CD4-positive, alpha-beta T cell treated with Interferon gamma for 1 hour (primary cell): ENCODE data around the gene CAGE1.

Source experiments
- DNase-seq: peaks from one replicate; pipeline ENCODE4 v3.0.0-alpha.2; 2020

CAGE1 gene

GRCh38 chr6:7301702-7302101 lies 87.8 kb downstream of the CAGE1 start:
- no peak for DNase-seq

DNA sequence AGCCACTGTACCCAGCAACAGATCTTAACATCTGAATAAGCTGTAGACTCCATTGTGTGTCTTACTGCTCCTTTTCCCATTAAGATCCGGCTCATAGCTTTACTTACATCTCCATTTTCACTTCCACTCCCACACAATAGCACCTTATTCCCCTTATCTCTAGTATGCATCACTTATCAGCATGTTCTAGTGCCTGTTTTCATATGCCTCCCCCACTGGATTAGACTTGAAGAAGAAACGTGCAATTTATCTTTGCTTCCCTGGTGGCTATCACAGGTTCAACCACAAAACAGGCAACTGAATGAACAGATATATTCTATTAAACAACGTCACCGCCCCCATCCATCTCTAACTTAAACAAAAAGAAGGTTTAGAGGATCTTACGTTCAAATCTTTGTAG lies 88.6 kb downstream of the CAGE1 start:
- no peak for DNase-seq

GRCh38 chr6:7298113-7298512 lies 91.4 kb downstream of the CAGE1 start:
- DNase-seq, result no peak

GRCh38 chr6:7296602-7297001 lies 92.9 kb downstream of the CAGE1 start:
- no peak for DNase-seq

GRCh38 chr6:7295916-7296315 lies 93.6 kb downstream of the CAGE1 start:
- no peak for DNase-seq

DNA sequence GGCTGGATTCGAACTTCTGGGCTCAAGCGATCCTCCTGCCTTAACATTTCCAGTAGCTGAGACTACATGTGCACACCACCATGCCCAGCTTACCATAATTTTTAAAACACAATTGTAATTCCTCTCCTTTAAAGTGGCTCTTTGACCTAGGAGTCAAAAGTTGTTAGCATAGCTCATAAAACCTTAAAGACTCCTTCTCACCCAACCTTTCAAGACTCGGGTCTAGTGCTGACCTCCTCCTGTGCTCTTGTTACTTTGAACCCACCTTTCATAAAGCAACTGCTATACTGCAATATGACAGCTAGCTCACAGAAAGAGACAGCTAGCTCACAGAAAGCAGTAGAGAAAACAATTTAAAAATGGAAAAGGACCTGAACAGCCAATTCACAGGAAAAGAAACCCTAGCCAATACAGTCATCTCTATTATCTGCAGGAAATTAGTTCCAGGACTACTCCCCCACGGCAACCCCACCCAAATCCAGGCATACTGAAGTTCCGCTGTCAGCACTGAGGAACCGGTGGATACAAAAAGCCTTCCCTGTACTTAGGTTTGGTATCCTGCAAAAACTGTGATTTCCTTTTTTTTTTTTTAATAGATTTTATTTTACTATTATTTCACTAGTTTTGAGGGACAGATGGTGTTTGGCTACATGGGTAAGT lies 96.8 kb downstream of the CAGE1 start:
- DNase-seq, result no peak

GRCh38 chr6:7290079-7290478 lies 99.5 kb downstream of the CAGE1 start:
- no peak for DNase-seq

- DNase-seq, result no peak
Observed at GRCh38 chr6:7285416-7285815, 104.1 kb downstream of the CAGE1 start.

DNA sequence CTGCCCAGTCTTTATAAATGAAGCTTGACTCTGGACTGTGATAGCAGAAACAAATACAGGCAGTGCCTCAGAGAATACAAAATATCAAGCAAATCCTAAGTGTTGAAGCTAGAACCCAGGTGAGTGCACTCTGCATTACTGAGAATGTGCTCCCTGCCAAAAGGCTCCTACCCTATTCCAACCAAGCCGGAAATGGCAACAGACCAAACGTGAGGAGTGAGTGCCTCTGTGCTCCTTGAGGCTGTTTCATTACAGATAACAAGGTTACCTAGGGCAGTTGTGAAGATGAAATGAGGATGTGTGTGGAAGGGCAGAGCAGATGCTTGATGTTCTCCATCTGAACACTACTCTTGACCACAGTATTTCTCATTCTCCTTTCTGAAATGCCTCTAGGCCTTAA lies 105.9 kb downstream of the CAGE1 start:
- no peak for DNase-seq

- no peak for DNase-seq
Observed at GRCh38 chr6:7282097-7282906, 107.2 kb downstream of the CAGE1 start.
